GM19372 (cell line): Measurements from ENCODE around the gene GABRA5.

Source experiments
- ATAC-seq: cut with Tn5 transposase; IDR thresholded peaks from one replicate; pipeline ENCODE4 v1.9.1; 2021; ENCODE audit warnings: mild to moderate bottlenecking, low read depth, moderate library complexity; ENCODE audit not compliant: unreplicated experiment

The GABRA5 gene

DNA sequence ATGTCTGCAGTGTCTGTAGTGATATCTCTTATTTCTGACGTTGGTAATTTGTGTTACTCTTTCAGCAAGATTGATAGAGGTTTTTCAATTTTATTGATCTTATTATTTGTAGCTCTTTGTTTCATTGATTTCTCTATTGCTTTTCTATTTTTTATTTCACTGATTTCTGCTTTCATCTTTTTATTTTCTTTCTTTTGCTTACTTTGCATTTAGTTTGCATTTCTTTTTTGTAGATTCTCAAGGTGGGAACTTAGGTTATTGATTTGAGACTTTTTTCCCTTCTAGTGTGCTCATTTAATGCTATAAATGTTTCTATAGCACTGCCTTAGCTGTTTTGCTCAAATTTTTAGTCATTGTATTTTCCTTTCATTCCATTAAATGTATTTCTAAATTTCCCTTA lies 54.6 kb downstream of the GABRA5 start:
- no peak for ATAC-seq

DNA sequence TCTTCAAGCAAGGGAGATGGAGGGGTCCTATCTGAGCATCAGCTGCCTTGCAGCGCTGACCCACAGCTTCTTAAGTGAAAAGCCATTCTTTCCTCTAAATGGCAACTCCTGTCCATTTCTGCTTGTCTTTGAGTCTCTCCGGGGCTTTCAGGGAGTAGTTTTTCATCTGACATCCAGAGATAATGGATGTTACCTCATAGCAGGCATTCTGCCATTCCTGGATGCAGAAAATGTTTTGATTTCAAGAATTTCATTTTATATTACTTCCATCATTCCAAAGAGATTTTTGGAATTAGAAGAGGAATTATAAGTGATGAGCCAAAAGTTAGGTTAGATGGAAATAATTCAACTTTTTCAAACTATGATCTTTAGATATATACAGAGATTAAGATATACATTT lies 59.2 kb downstream of the GABRA5 start:
- no peak for ATAC-seq

DNA sequence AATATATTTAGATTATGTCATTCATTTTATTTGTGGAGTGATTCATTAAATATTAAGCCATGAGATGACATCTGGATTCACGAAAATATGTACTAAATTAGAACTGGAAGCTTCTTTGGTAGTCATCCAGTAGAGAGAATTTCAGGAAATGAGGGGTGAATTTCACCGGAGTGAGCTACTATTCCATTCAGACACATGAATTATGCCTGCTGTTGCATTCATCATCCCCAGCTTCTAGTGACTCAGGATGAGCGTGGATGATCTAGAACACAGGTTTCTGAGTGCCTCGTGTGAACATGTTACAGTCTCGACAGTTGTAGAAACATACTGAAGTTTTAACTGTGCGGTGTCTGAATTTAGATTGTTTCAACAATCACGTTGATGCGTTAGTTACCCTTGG lies 61.2 kb downstream of the GABRA5 start:
- ATAC-seq, result no peak

DNA sequence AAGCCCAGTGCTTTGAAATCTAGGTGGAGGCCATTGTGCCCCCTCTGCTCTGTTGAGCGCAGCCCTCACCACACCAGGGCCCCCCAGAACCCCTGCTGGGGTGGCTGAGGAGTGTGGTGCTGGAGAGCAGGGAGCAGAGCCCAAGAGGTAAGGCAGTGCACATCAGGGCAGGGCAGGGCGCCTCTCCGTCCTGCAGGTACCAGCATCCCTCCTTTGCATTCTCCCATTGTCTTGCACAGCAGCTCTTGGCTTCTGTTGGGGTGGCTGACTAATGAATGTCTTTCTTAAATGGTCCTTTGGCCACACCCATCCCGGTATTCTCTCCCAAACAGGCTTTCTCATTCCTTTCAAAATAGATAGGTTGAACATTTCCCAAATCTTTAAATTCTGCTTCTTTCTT lies 62.7 kb downstream of the GABRA5 start:
- ATAC-seq, result no peak

DNA sequence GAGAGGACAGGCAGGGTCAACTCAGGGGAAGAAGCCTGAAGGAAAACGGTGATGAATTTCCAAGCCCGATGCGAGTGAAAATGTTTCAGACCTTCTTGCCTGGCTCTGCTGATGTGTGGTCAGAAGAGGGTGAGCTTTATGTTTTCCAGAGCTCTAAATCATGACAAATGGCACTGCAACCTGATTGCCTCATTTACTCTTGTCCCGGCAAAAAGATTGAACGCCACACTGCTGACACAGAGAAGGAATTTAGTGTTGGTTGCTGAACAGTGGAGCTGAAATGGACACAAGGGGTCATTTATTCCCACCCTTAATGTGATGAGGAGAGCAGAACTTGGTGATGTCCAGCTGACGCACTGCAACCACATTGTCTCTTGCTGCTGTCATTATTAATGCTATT lies 68.0 kb downstream of the GABRA5 start:
- no peak for ATAC-seq

DNA sequence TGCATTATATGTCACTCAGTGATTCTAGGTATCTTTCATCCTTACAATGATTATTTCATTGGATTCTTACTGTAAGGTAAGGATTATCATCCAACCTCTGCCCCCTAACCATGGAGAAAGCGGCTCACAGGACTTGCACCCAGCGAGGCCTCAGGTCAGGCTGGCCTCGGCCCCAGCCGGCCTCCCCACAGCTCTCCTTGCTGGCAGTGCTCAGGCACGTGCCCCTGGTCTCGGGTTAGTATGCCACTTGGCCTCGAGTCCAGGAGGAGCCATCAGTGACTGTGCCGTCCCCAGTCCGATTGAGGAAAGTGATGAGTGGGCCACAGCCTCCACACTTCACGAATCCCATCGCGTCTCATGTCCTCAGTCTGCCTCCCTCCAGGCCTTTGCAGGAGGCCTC lies 68.5 kb downstream of the GABRA5 start:
- no peak for ATAC-seq

DNA sequence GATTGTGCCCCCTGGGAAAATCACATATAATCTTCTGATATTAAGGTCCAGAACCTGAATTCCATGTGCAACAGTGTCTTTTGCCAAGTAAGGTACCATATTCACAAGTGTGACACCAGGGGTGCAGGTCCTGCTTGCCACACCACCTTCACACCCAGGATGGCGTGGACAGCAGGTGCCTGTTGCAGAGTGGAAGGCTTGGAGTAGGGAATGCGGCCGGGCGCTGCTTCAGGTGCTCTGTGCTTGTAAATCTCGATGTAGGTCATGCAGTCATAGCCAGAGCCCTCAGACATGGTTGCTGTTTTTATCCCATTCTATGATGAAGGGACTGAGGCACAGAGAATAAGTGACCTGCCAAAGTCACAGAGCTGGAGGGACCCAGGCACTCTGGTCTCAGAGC lies 69.6 kb downstream of the GABRA5 start:
- ATAC-seq, result no peak

DNA sequence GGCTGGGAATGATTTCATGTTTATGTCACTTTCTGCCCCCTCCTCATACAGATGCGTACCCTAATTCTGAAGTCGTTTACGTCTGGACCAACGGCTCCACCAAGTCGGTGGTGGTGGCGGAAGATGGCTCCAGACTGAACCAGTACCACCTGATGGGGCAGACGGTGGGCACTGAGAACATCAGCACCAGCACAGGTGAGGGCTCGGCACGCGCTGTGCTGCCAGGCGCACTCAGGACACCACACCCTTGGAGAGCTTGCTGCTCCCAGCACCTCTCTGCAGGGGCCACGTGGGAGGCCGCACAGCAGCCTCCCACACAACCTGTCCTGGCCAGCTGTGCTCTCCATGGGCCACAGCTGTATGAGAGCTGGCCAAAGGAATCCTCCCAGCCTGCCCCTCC lies 70.3 kb downstream of the GABRA5 start:
- ATAC-seq, result no peak

DNA sequence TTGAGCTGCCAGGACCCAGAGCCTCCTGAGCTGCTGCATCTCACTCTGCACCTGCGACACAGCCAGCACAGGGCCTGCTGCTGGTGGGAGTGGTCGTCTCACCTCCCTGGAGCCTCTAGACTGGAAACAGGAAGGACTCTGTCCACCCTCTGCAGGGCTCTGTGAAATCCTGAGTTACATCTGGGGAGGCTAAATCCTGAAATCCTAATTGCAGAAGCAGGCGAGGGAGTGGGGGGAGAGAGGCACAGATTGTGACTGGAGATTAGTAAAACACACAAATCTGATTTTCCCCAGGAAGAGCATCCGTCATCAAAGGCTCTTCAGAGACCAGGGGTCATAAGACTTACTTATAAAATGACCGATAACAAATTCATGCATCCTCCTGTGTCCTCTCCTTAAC lies 72.5 kb downstream of the GABRA5 start:
- no peak for ATAC-seq

DNA sequence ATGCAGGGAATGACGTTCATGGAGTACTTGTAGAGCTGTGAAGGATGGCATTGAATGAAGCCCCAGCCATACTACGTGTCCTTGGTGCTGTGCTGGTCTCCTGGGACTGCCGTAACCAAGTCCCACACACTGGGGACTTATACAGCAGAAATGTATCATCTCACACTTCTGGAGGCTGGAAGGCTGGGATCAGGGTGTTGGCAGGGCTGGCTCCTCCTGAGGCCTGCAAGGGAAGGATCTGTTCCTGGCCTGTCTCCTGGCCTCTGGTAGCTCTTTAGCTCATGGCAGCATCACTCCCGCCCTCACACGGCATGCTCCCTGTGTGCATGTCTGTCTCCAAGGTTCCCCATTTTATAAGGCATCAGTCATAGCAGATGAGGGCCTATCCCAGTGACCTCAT lies 74.6 kb downstream of the GABRA5 start:
- no peak for ATAC-seq

DNA sequence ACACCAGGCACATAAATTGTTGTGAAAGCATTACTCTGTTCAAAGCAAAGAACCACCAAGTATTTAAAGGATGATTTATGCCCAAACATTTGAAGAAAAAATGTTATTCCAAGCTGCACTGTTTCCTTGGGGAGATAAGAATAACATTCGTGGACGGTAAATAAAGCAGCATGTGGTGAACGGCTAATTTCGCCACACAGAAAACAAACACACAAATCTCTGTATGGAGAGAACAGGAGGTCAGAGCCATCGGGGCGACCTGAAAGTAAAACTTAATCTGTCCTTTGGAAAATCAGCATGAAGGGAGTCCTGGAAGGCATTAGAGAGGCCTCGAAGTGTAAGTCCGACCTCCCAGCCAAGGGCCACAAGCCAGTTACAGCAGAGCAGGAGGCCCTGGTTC lies 77.0 kb downstream of the GABRA5 start:
- ATAC-seq, result no peak

DNA sequence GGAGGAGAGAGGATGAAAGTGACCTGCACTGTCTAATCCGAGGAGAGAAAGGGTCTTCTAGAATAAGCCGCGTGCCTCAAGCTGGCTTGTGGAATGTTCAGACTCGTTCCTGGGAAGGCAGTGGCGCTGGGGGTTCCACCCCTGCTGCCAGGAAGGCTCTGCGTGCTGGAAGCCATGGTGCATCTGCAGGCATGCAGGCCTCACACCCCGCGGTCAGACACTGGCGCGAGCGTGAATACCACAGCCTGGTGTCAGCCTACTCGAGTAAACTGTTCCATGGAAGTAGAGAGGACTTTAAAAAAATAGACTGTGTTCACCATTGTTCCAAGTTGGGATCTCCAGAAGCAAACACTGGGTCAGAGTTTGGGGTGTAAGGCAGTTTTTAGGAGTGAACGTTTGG lies 78.2 kb downstream of the GABRA5 start:
- no peak for ATAC-seq

DNA sequence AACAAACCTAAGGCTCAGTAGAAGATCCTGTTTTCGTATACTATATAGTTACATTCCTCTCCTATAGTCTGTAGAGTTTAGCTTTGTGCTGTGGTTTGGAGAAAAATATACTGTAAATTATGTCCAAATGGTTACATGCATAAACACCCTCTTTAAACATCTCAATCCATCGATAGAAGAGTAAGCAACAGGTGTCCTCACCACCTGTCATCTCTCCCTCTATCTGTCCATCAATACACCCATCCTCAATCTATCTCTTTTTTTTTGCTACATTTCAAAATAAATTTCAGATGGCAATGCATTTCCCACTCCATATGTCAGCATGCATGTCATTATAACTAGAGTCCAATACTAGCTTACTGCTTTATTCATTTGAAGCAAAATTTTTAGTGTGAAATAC lies 83.1 kb downstream of the GABRA5 start:
- no peak for ATAC-seq

DNA sequence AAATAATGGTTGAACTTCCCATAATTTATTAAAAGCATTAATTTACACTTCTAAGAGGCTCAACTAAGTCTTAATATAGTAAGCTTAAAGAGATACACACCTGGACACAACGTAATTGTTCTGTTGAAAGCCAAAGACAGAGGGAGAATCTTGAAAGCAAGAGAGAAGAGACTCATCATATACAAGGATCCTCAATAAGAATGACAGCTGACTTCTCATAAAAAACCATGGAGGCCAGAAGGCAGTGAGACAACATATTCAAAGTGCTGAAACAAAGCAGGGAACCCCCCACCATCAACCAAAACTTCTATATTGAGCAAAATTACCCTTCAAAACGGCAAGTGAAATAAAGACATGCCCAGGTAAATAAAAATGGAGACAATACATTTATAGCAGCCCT lies 87.5 kb downstream of the GABRA5 start:
- no peak for ATAC-seq

DNA sequence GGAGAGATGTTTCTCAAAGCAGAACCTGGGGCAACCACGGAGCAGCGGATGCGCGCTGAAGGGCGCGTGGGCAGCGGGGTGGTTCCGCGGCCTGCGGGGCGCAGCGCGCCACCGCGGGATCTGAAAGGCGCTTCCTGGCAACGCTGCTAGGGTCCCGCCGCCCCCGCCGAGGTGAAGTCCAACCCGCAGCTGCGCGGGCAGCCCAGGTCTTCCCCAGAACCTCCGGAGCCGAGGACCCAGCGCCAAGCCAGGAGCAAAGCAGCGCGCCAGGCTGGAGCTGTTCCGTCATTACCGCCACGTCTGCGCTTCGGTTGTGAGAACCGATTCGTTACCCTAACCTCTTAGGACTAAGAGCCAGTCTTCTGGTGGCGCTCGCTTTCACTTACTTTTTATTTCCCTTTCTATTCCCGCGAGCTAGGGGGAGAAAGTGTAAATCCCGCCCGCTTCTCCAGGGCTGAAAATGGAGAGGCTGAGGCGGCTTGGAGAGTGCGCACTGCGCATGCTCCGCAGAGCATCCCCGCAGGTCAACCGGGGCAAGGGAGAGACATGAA lies 100.9 kb downstream of the GABRA5 start:
- no peak for ATAC-seq

DNA sequence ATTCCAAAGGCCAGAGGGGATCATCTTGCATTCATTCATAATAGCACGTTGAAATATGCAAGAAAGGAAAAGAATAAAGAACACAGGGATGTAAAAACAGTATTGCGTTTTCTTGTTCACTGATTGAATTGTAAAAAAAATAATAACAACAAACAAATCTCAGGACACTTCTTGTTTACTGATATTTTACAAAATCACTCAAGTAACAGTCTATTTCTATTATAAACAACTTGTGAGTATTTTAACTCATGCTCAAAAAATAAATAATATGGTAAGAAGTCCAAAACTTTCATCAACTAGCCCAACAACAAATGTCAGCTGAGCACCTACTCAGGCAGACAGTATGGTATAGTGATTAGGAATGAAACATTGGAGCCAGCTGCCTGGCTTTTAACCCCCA lies 101.9 kb downstream of the GABRA5 start:
- no peak for ATAC-seq

DNA sequence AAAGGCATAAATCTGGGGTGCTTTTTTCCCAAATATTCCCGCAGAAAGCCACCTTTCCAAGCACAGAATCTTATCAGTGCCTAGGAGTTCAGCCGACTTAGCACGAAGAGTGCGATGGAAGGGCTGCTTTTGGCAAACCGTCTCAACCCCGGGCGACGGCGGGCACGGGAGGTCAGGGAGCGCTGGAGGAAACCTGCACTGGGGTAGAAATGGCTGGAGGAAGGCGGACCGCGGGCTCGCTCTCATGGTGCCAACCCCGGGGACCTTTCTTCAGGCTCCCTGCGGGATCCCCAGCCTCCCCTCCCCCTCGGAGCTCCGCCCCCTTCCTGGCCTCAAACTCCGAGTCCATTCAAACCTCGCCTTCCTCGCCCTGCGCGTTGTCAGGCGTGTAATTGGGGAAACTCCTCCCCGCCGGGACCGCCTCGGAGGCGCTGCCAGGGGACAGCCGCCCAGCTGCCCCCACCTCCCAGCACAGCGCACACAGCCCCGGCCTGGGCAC lies 103.9 kb downstream of the GABRA5 start, which contains the start of gene GABRG3:
TSS of gene GABRG3 (plus strand) at position 470 of the 499 bp plus-strand sequence.
- no peak for ATAC-seq

DNA sequence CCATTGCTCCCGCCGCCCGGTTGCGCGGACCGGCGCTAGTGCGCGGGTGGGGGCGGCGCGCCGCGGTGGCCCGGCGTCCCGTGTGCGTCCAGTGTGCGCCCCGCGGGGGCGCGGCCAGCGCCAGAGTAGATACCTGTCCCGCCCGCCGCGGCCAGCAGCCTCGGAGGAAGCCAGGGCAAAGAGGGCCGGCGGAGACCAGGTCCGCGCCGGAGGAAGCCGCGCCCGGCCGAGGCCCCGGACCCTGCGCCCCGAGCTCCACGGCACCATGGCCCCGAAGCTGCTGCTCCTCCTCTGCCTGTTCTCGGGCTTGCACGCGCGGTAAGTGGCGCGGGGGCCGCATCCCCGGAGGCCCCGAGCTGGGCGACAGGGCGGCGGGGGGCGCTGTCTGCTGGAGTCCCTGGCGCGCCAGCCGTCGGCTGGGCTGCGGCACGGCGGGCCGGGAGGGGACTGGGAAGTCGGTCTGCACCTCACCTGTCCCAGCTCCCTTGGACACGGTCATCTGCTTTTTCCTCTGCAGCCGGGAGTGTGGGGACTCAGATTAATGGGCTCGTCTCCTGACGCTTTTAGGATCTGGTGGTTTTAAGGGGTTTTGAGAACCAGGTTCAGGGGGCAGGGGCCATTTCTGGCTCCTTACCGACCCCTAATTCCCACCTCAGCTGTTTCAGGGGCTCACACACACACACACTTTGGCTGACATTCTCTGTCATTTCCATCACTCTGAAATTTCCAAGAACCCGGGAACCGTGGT lies 104.6 kb downstream of the GABRA5 start:
- ATAC-seq, result no peak

DNA sequence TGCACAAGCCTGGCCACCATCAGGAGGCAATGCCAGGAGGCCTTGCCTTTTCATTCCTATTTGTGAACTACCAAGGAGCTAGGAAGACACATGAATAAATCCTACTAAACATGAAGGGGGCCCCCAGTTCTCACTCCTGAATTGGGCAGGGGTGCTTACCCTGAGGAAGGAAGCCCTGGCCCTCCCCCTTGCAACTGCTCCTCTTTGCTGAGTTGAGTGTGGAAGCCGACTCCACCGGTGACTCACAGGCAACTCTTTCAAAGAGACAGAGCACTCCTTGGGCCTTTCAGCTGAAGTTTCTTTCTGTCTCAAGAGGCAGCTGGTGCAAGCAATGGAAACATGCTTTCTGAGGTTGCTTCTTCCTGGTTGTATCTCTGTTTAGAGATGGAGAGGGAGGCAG lies 105.8 kb downstream of the GABRA5 start:
- ATAC-seq, result no peak

DNA sequence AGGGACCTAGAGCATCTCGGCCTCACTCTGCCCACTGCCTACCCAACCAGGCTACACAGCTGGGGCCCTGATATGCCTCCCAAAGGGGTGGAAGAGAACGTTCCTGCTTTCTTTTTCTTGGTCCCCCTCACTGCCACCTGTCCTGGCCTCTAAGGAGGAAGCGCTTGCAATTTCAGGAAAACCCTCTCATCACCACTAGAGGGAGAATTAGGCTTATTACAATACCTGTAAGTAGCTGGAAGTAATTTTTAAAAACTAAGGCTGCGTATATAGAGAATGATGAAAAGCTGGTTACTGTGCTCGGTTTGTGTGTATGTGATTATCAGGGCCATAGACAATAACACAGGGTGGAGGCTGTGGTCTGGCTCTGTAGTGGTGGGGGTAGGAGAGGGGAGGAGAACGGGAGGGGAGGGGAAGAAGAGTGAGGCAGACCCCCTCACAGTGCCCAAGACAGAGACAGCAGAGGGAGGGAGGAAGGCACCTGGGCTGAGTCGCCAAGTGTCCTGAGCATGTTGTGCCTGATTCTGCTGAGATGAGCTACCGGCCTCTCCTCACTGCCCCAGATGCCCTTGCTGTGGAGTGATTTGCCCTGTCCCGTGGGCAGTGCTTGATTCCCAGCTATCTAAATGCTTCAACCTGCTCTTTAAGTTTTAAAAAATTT lies 107.4 kb downstream of the GABRA5 start:
- ATAC-seq, result no peak

DNA sequence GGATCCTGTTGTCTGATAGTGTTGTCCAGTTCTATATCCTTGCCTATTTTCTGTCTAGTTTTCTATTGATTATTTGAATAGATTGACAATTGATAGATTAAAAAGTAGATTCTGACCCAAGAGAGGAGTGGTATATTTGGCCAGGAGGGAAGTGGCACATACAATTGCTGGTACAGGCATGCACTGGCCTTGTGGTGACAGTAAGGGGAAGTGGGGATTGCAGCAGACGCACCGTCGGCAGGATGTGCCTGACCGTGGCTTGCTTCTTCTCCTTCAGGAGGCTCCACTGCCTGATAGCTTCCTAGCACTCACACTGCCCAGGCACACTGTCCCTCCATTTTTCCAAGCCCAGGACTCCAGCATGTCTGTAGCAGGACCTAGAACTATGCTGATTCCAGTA lies 114.6 kb downstream of the GABRA5 start:
- ATAC-seq, result no peak

DNA sequence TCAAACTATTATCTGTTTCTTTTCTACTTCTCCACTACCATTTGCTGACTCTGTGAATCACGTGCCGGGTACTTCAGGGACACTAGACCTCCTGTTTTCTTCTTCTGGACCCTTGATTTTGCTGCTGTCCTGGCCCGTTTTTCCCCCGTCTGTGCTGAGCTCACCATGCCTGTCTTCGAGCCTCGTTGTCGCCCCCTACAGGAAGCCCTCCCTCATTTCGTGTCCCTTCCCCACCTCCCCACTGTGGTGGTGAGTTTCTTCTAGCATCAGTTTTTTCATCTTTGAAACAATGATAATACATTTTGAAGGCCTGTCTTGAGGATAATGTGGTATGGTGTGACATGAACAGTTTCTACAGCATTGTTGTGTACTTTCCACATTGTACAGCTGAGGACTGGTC lies 117.0 kb downstream of the GABRA5 start:
- no peak for ATAC-seq
